Small intestine (tissue), 7 donors: ENCODE measurements around the gene RFX5. TPM values are rescaled to one million over a fixed set of nuclear protein-coding genes. Genes with fewer than 3 reads are reported as not detected.
"Not testable (repeated sequence)": the region's sequence is repeated elsewhere in the genome, so short reads cannot be mapped to it uniquely, and the experiment has no call there.

Source experiments
- DNase-seq, 2 donors: peaks; one replicate each; pipeline versions ENCODE4 v3.0.0 to v3.0.0-alpha.2; 2013
- FAIRE-seq: peaks from 2 replicates; lab custom pipeline; 2012; peaks lifted over from hg19 to GRCh38; lab: Jason Lieb, UNC
- H3K27ac ChIP-seq, 3 donors: one replicate each; pipeline ENCODE4 v1.5.1; 2013; ENCODE audit warnings: low read length in 2 of 3, mild to moderate bottlenecking in 2 of 3, control low read depth in 1 of 3, inconsistent platforms in 1 of 3, low read depth in 1 of 3, moderate library complexity in 1 of 3
- H3K27me3 ChIP-seq, 3 donors: one replicate each; pipeline ENCODE4 v1.6.1; 2013; ENCODE audit warnings: low read length in 3 of 3, inconsistent platforms in 1 of 3; ENCODE audit not compliant: control insufficient read depth in 3 of 3, insufficient read depth in 3 of 3
- H3K36me3 ChIP-seq, 3 donors: one replicate each; pipeline ENCODE4 v1.6.1; 2013; ENCODE audit warnings: low read length in 3 of 3, inconsistent platforms in 1 of 3, low read depth in 1 of 3, mild to moderate bottlenecking in 1 of 3, moderate library complexity in 1 of 3; ENCODE audit not compliant: control insufficient read depth in 3 of 3, insufficient read depth in 2 of 3
- H3K4me1 ChIP-seq, 3 donors: one replicate each; pipeline ENCODE4 v1.6.1; 2013; ENCODE audit warnings: low read length in 2 of 3, inconsistent platforms in 1 of 3, low read depth in 1 of 3, mild to moderate bottlenecking in 1 of 3, moderate library complexity in 1 of 3; ENCODE audit not compliant: control insufficient read depth in 3 of 3, insufficient read depth in 2 of 3
- H3K4me3 ChIP-seq, 3 donors: one replicate each; pipeline ENCODE4 v1.5.1; 2013; ENCODE audit warnings: low read length in 3 of 3, control low read depth in 1 of 3, inconsistent platforms in 1 of 3, low read depth in 1 of 3, mild to moderate bottlenecking in 1 of 3, moderate library complexity in 1 of 3
- H3K9me3 ChIP-seq, 2 donors: one replicate each; pipeline ENCODE4 v1.6.1; 2013; ENCODE audit warnings: low read depth in 1 of 2, low read length in 1 of 2; ENCODE audit not compliant: control insufficient read depth in 2 of 2, insufficient read depth in 1 of 2
- WGBS, 3 donors: extraction: QIAGEN DNeasy Blood & Tissue Kit; methylation state at CpG; one replicate each; pipeline ENCODE4 v1.1.7; 2013; 5-methylcytosine and 5-hydroxymethylcytosine counted together
- polyA plus RNA-seq, 4 donors: library from polyadenylated mRNA; stranded (reverse) in 3 of 4; unstranded in 1 of 4; fragments of 200-250 nt in 3 of 4; fragments of 120-200 nt in 1 of 4; gene quantifications; one replicate each; pipeline versions ENCODE4 v1.2.1 to v1.2.3, GENCODE V29; 2013
- donor health status: healthy with polysubstance abuse.
- donor health status: control.
- donor health status: control.
- donor health status: Bipolar disorder and iron deficiency.
- donor health status: healthy.

Gene RFX5
- polyA plus RNA-seq, 4 donors: 12.4 to 36.8 (median 25.8) TPM

GRCh38 chr1:151350323-151350722, 3.3 kb upstream of the RFX5 start:
- Histone ChIP-seq H3K9me3 (peaks cover 0 to 17% of the 10 kb centered on the region in 2 donors), H3K4me1 (peaks cover 4 to 15% (median 8%) of the 10 kb centered on the region in 3 donors)
- not testable (repeated sequence) for DNase-seq, H3K27ac ChIP-seq, H3K4me3 ChIP-seq, H3K27me3 ChIP-seq, FAIRE-seq, H3K36me3 ChIP-seq
- WGBS, 3 donors: 93 to 98% (median 96%) methylated on average over 9 of the region's 9 CpGs

GRCh38 chr1:151347523-151348246, 633 bp upstream of the RFX5 start:
- DNase-seq (no peak), FAIRE-seq (no peak)
- Histone ChIP-seq H3K4me1 (peaks cover 4 to 15% (median 8%) of the 10 kb centered on the region in 3 donors), H3K4me3 (peak overlapping the region in 2 of 3 donors; percentile 82), H3K27me3 (no peaks in the 10 kb centered on the region), H3K9me3 (peaks cover 0 to 14% of the 10 kb centered on the region in 2 donors), H3K36me3 (peaks cover 4 to 25% (median 11%) of the 10 kb centered on the region in 3 donors), H3K27ac (peak overlapping the region; percentile 65 to 95 (median 86))
- 28 to 32% (median 30%) methylated on average over 12 of the region's 12 CpGs for WGBS, 3 donors

- Histone ChIP-seq H3K27ac (peak overlapping the region in 2 of 3 donors; percentile 95 to 98), H3K4me1 (peaks cover 4 to 15% (median 8%) of the 10 kb centered on the region in 3 donors), H3K36me3 (peaks cover 8 to 30% (median 15%) of the 10 kb centered on the region in 3 donors), H3K4me3 (peak overlapping the region; percentile 52 to 82 (median 82)), H3K27me3 (no peaks in the 10 kb centered on the region), H3K9me3 (peaks cover 0 to 5% of the 10 kb centered on the region in 2 donors)
- FAIRE-seq (no peak), DNase-seq (no peak)
- WGBS, 3 donors: 35 to 58% (median 49%) methylated on average over 7 of the region's 7 CpGs
Observed at GRCh38 chr1:151346082-151346768, 827 bp downstream of the RFX5 start.

GRCh38 chr1:151344291-151344690, 2.8 kb downstream of the RFX5 start:
- WGBS, 3 donors: 81 to 86% (median 82%) methylated on average over 6 of the region's 6 CpGs
- no peak for FAIRE-seq
- Histone ChIP-seq H3K4me3 (no peak overlapping the region), H3K27me3 (no peaks in the 10 kb centered on the region), H3K9me3 (no peaks in the 10 kb centered on the region), H3K27ac (no peak overlapping the region), H3K36me3 (peaks cover 8 to 30% (median 15%) of the 10 kb centered on the region in 3 donors), H3K4me1 (peaks cover 4 to 15% (median 8%) of the 10 kb centered on the region in 3 donors)
- DNase-seq: no peak

GRCh38 chr1:151343587-151343986, 3.5 kb downstream of the RFX5 start:
- FAIRE-seq (no peak), DNase-seq (no peak)
- 77 to 85% (median 79%) methylated on average over 9 of the region's 9 CpGs for WGBS, 3 donors
- Histone ChIP-seq H3K4me1 (peaks cover 4 to 15% (median 8%) of the 10 kb centered on the region in 3 donors), H3K27ac (no peak overlapping the region), H3K9me3 (no peaks in the 10 kb centered on the region), H3K36me3 (peaks cover 8 to 30% (median 15%) of the 10 kb centered on the region in 3 donors), H3K4me3 (no peak overlapping the region), H3K27me3 (no peaks in the 10 kb centered on the region)

GRCh38 chr1:151342569-151342968, 4.5 kb downstream of the RFX5 start:
- H3K4me3 ChIP-seq: no peak overlapping the region
- DNase-seq (no peak), FAIRE-seq (no peak)
- WGBS, 3 donors: 86 to 92% (median 90%) methylated on average over 6 of the region's 6 CpGs
- no peaks in the 10 kb centered on the region for H3K9me3 ChIP-seq
- H3K27me3 ChIP-seq: no peaks in the 10 kb centered on the region
- H3K36me3 ChIP-seq: peaks cover 8 to 30% (median 15%) of the 10 kb centered on the region in 3 donors
- H3K27ac ChIP-seq: no peak overlapping the region
- H3K4me1 ChIP-seq: peaks cover 4 to 10% (median 5%) of the 10 kb centered on the region in 3 donors

GRCh38 chr1:151342021-151342420, 5.0 kb downstream of the RFX5 start:
- Histone ChIP-seq H3K27ac (no peak overlapping the region), H3K27me3 (no peaks in the 10 kb centered on the region), H3K4me3 (peak overlapping the region in 1 of 3 donors; percentile 10), H3K9me3 (no peaks in the 10 kb centered on the region), H3K4me1 (peaks cover 4 to 10% (median 4%) of the 10 kb centered on the region in 3 donors), H3K36me3 (peaks cover 8 to 30% (median 15%) of the 10 kb centered on the region in 3 donors)
- FAIRE-seq (no peak), DNase-seq (no peak)
- WGBS, 3 donors: 93 to 95% (median 93%) methylated on average over 2 of the region's 2 CpGs
